ENCODE data around the gene RRP36.

RRP36 gene

GRCh38 chr6:43070028-43070632 is 48.7 kb downstream of the RRP36 start:
- FAIRE-seq (no peak), DNase-seq (ENCODE audit: insufficient read length, low spot score) (peak; percentile 62)
- TF ChIP-seq CTCF (IDR thresholded peaks at IDR 0.05; ENCODE audit: insufficient read depth, missing control alignments) = peak; percentile 54

GRCh38 chr6:43074847-43075669 is 53.6 kb downstream of the RRP36 start:
- no peak for DNase-seq (ENCODE audit: insufficient read length, low spot score)
- no peak for TF ChIP-seq CTCF (IDR thresholded peaks at IDR 0.05; ENCODE audit: insufficient read depth, missing control alignments)
- FAIRE-seq = no peak

GRCh38 chr6:43075670-43076463 is 54.4 kb downstream of the RRP36 start, which contains the start of gene PTK7:
TSS of gene PTK7 (plus strand) at chr6:43076314. CDS start at chr6:43076489, 175 bp downstream.
- TF ChIP-seq CTCF (IDR thresholded peaks at IDR 0.05; ENCODE audit: insufficient read depth, missing control alignments) = no peak
- no peak for FAIRE-seq
- peak; percentile 77 for DNase-seq (ENCODE audit: insufficient read length, low spot score)

DNA sequence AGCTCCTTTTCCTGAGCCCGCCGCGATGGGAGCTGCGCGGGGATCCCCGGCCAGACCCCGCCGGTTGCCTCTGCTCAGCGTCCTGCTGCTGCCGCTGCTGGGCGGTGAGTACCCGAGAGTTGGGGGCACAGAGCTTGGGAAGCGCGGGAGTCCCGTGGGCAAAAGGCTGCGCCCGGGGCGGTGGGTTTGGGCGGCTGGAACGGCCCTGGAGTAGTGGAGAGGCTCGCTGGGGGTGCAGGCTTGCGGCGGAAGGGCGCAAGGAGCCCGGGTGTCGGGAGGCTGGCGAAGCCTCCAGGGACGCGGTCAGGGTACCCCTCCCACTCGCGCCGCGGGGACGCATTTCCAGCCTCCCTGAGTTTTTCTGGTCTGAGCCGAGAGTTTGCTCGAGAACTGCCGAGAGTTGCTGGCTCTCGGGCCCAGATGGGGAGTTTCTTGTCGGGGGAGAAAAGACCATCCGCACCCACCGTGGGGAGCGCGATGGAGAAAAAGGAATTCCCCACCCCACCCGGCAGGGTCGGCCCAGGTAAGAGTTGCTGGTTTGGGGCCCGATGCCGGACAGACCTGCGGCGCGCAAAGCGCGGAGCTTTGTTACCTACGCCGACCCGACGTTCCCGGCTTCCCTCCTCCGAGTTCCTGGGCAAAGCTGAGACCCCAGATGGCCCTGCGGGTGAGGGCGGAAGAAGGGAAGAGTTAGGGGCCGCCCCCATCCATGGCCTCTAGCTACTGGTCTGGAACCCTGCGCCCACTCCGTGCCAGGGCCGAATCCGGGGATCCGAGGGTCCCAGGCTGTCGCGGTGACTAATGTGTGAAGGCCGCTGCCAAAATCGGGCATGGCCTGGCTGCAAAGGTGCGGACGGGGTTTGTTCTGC is 55.3 kb downstream of the RRP36 start:
- TF ChIP-seq CTCF (IDR thresholded peaks at IDR 0.05; ENCODE audit: insufficient read depth, missing control alignments) = no peak
- no peak for FAIRE-seq
- DNase-seq (ENCODE audit: insufficient read length, low spot score) = no peak

DNA sequence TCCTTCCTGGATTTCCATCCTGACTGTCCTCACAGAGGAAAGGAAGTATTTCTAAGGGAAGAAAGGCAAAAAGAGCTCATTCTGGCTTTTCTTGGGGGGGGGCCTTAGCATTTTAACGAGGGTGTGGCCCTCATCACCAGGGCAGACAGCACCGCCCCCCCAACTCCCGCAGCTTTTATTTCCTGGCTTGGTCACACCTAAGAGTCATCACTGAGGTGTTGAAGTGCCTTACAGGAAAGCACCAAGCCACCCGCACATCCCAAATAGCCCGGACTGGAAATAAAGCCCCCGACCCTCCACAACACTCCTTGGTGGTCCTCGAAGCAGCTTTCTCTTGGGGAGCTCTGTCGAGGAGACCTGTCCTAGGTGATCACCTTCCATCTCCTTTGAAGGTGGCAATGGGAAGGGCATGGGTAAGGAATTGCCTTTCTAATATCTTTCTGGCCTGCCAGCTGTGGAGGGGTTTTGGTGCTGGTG is 55.9 kb downstream of the RRP36 start:
- FAIRE-seq (no peak), DNase-seq (ENCODE audit: insufficient read length, low spot score) (no peak)
- TF ChIP-seq CTCF (IDR thresholded peaks at IDR 0.05; ENCODE audit: insufficient read depth, missing control alignments) = no peak

- FAIRE-seq (no peak), DNase-seq (ENCODE audit: insufficient read length, low spot score) (no peak)
- no peak for TF ChIP-seq CTCF (IDR thresholded peaks at IDR 0.05; ENCODE audit: insufficient read depth, missing control alignments)
Measured at GRCh38 chr6:43077981-43078511, 56.6 kb downstream of the RRP36 start.

Measured in D721Med (cell line).